Measurements from ENCODE around the gene ITGBL1.
A peak's percentile ranks its signal among the peaks of the same experiment; 100 is the strongest.

Gene ITGBL1

DNA sequence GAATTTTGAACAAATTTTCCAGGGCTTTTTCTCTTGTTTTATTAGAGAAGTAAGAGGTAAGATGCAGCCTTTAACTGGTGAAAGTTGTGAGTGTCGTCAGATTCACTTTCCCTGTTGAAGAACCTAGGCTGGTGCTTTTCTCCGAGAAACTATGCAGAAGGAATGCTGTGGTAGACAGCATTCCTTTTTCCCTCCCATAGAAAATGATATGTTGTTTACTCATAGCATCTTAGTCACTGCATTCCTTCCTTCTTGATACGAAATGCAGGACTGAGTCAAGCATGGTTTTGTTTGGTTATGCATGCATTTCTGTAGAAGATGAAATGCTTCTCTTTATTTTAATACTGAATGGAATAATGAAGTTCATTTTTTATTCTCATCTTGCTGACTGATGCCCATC is 3.4 kb downstream of the ITGBL1 start:
- ChIA-PET POLR2A (interaction anchor here (1.4 kb wide), 1 partner anchor 149 kb away, joined by 6 read pairs; no protein-coding TSS in a partner anchor), CTCF (interaction anchor here (1.2 to 7.7 kb wide), 2 partner anchors 304 to 312 kb away, joined by 4 to 53 read pairs; no protein-coding TSS in a partner anchor)
- DNase-seq (ENCODE audit: low read depth, low spot score), result peak; percentile 87
- H3K4me3 ChIP-seq (ENCODE audit: low read depth, low read length), result peak overlapping the region; percentile 19; the same call in 1 of the 2 replicates
- no peak for TF ChIP-seq CTCF (IDR thresholded peaks at IDR 0.05; ENCODE audit: insufficient read depth, low read length, missing control alignments)

GRCh38 chr13:101457176-101457575 is 4.7 kb downstream of the ITGBL1 start:
- ChIA-PET CTCF (interaction anchor here (1.3 to 7.7 kb wide), 2 partner anchors 53 to 313 kb away, joined by 3 to 53 read pairs; no protein-coding TSS in a partner anchor), POLR2A (no interaction called here)
- no peak for TF ChIP-seq CTCF (IDR thresholded peaks at IDR 0.05; ENCODE audit: insufficient read depth, low read length, missing control alignments)
- H3K4me3 ChIP-seq (ENCODE audit: low read depth, low read length), result no peak overlapping the region
- DNase-seq (ENCODE audit: low read depth, low spot score), result no peak

DNA sequence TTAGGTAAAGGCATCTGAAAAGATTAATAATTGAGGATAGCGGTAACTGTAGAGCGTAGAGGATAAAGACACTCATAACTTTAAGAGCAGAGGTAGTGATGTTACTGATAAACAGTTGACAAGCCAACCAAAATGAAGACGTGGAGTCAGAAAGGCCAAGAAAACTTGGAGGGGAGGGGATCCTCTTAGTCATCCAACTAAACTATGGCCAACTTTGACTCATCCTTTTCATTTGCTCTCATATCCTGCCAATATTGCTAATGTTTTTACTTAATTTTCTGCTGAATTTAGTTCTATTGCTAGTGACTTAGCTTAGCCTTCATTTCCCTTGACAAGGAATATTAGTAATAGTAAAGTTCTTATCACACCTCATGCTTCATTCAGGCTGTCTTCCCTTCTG is 13.4 kb downstream of the ITGBL1 start:
- ChIA-PET CTCF (interaction anchor here (0.7 to 2.8 kb wide), 6 partner anchors 9 to 338 kb away, joined by 3 to 9 read pairs (median 4); partner anchors contain the start of gene ITGBL1), POLR2A (no interaction called here)
- H3K4me3 ChIP-seq (ENCODE audit: low read depth, low read length), result no peak overlapping the region
- TF ChIP-seq CTCF (IDR thresholded peaks at IDR 0.05; ENCODE audit: insufficient read depth, low read length, missing control alignments), result no peak
- DNase-seq (ENCODE audit: low read depth, low spot score), result no peak

- TF ChIP-seq CTCF (IDR thresholded peaks at IDR 0.05; ENCODE audit: insufficient read depth, low read length, missing control alignments), result no peak
- POLR2A ChIA-PET, result no interaction called here
- DNase-seq (ENCODE audit: low read depth, low spot score), result no peak
- CTCF ChIA-PET, result interaction anchor here (0.7 to 2.8 kb wide), 3 partner anchors 317 to 323 kb away, joined by 3 to 9 read pairs (median 3); no protein-coding TSS in a partner anchor
- H3K4me3 ChIP-seq (ENCODE audit: low read depth, low read length), result no peak overlapping the region
Observed at GRCh38 chr13:101467415-101467814, 14.9 kb downstream of the ITGBL1 start.

- ChIA-PET POLR2A (interaction anchor here (1.8 kb wide), 1 partner anchor 328 kb away, joined by 7 read pairs; no protein-coding TSS in a partner anchor), CTCF (interaction anchor here (0.8 to 5.3 kb wide), 7 partner anchors 12 to 328 kb away, joined by 3 to 66 read pairs (median 5); no protein-coding TSS in a partner anchor)
- DNase-seq (ENCODE audit: low read depth, low spot score), result peak; percentile 47
- no peak for TF ChIP-seq CTCF (IDR thresholded peaks at IDR 0.05; ENCODE audit: insufficient read depth, low read length, missing control alignments)
- H3K4me3 ChIP-seq (ENCODE audit: low read depth, low read length), result no peak overlapping the region
Observed at GRCh38 chr13:101473458-101473857, 21.0 kb downstream of the ITGBL1 start.

- ChIA-PET POLR2A (interaction anchor here (1.8 kb wide), 1 partner anchor 329 kb away, joined by 7 read pairs; no protein-coding TSS in a partner anchor), CTCF (interaction anchor here (0.8 to 5.3 kb wide), 12 partner anchors 13 to 343 kb away, joined by 3 to 66 read pairs (median 4); no protein-coding TSS in a partner anchor)
- TF ChIP-seq CTCF (IDR thresholded peaks at IDR 0.05; ENCODE audit: insufficient read depth, low read length, missing control alignments), result peak; percentile 55
- peak; percentile 76 for DNase-seq (ENCODE audit: low read depth, low spot score)
- no peak overlapping the region for H3K4me3 ChIP-seq (ENCODE audit: low read depth, low read length)
Observed at GRCh38 chr13:101474419-101474957, 22.0 kb downstream of the ITGBL1 start.
